Calu3 (cell line): ENCODE data around the gene HECTD1. TPM values are rescaled to one million over a fixed set of nuclear protein-coding genes. Genes with fewer than 3 reads are reported as not detected.
A peak's percentile ranks its signal among the peaks of the same experiment; 100 is the strongest.
"Not testable (repeated sequence)": the region's sequence is repeated elsewhere in the genome, so short reads cannot be mapped to it uniquely, and the experiment has no call there.

ENCODE experiments used
- Bru-seq: library from RNA; stranded (reverse); fragments of 400-500 nt; gene quantifications from one replicate; lab custom pipeline; 2021; lab: Mats Ljungman, UMichigan
- BruChase-seq, 2 experiments: library from RNA; stranded (reverse); fragments of 400-500 nt; gene quantifications; one replicate each; lab custom pipeline; 2021; lab: Mats Ljungman, UMichigan
- BruUV-seq: library from RNA; stranded (reverse); fragments of 400-500 nt; replicated peaks from 2 replicates; lab custom pipeline; 2021; lab: Mats Ljungman, UMichigan
- CTCF ChIA-PET: fragments of 300-600 bp; sonication (Branson Sonifier 250); formaldehyde crosslinking; loops from one replicate; lab custom pipeline; 2022; ENCODE audit warnings: antibody characterized with exemption; lab: Charles Lee
- DNase-seq: peaks from one replicate; pipeline ENCODE4 v3.0.0; 2022
- H3K27ac Mint-ChIP-seq: one replicate; pipeline ENCODE4 v1.8.0; 2022; ENCODE audit warnings: mixed read lengths; ENCODE audit not compliant: unreplicated experiment
- H3K27me3 Mint-ChIP-seq: one replicate; pipeline ENCODE4 v1.8.0; 2022; ENCODE audit warnings: mixed read lengths; ENCODE audit not compliant: unreplicated experiment
- H3K36me3 Mint-ChIP-seq: one replicate; pipeline ENCODE4 v1.8.0; 2022; ENCODE audit warnings: mild to moderate bottlenecking, moderate library complexity, mixed read lengths; ENCODE audit not compliant: insufficient read depth, unreplicated experiment
- H3K4me1 Mint-ChIP-seq: one replicate; pipeline ENCODE4 v1.8.0; 2022; ENCODE audit warnings: mild to moderate bottlenecking, low read depth, mixed read lengths; ENCODE audit not compliant: unreplicated experiment
- H3K4me3 Mint-ChIP-seq: one replicate; pipeline ENCODE4 v1.8.0; 2022; ENCODE audit warnings: mild to moderate bottlenecking, low read depth, moderate library complexity, mixed read lengths; ENCODE audit not compliant: unreplicated experiment
- H3K9me3 Mint-ChIP-seq: one replicate; pipeline ENCODE4 v1.8.0; 2022; ENCODE audit warnings: low read depth, mixed read lengths; ENCODE audit not compliant: unreplicated experiment
- intact Hi-C: fragments of 100-400 bp; cut with micrococcal nuclease; formaldehyde crosslinking; loops from one replicate; pipeline ENCODE4 v1.10.0; 2022; ENCODE audit not compliant: unreplicated experiment
- long read RNA-seq: library from polyadenylated mRNA; stranded (forward); transcript quantifications from one replicate; pipeline ENCODE4 v2.0.0, GENCODE V29; 2022
- total RNA-seq: library from RNA; stranded (reverse); gene quantifications from 2 replicates; pipeline ENCODE4 v1.2.3, GENCODE V29; 2022
- TF ChIP-seq, protein P1 (sequence below): fragments of 200-600 bp; IDR thresholded peaks from one replicate; pipeline ENCODE4 v1.8.0; 2022; ENCODE audit warnings: antibody characterized with exemption; ENCODE audit not compliant: unreplicated experiment

HECTD1 gene
- total RNA-seq, result 98.6 and 105 TPM in 2 replicates
- percentile 91 among the genes with signal in this experiment for Bru-seq, nascent RNA
- percentile 90 among the genes with signal in this experiment for BruChase-seq, experiment 1, labeled RNA remaining after a 6-hour chase
- percentile 88 among the genes with signal in this experiment for BruChase-seq, experiment 2, labeled RNA remaining after a 2-hour chase
- long read RNA-seq, partial matches to known transcripts, result 5 of 12 reads
- long read RNA-seq, other reads (novel, unspliced or antisense), result 7 of 12 reads

- intact Hi-C loops, result loop anchor here (2.0 to 10.0 kb wide), 3 partner anchors 55 to 149 kb away; no protein-coding TSS in a partner anchor
- Mint-ChIP-seq H3K4me1 (peaks cover 18% of the 10 kb centered on the region), H3K4me3 (peak within 1 kb of the TSS; percentile 81), H3K9me3 (no peaks in the 10 kb centered on the region), H3K27me3 (no peaks in the 10 kb centered on the region), H3K36me3 (peaks cover 49% of the 10 kb centered on the region), H3K27ac (peak within 1 kb of the TSS; percentile 96)
- TSS peak; percentile 94 for BruUV-seq
- TF ChIP-seq, protein P1, sequence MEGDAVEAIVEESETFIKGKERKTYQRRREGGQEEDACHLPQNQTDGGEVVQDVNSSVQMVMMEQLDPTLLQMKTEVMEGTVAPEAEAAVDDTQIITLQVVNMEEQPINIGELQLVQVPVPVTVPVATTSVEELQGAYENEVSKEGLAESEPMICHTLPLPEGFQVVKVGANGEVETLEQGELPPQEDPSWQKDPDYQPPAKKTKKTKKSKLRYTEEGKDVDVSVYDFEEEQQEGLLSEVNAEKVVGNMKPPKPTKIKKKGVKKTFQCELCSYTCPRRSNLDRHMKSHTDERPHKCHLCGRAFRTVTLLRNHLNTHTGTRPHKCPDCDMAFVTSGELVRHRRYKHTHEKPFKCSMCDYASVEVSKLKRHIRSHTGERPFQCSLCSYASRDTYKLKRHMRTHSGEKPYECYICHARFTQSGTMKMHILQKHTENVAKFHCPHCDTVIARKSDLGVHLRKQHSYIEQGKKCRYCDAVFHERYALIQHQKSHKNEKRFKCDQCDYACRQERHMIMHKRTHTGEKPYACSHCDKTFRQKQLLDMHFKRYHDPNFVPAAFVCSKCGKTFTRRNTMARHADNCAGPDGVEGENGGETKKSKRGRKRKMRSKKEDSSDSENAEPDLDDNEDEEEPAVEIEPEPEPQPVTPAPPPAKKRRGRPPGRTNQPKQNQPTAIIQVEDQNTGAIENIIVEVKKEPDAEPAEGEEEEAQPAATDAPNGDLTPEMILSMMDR, result peak; percentile 82
- DNase-seq, result peak; percentile 94
- CTCF ChIA-PET, result interaction anchor here (0.6 to 2.2 kb wide), 11 partner anchors 13 to 224 kb away, joined by 3 to 10 read pairs (median 3); no protein-coding TSS in a partner anchor
These were observed at the start of gene HECTD1 for GRCh38 chr14:31207755-31208545. Gene HECTD1 (minus strand): TSS chr14:31207793. CDS start chr14:31205936, 1,857 bp downstream.

- Mint-ChIP-seq H3K36me3 (peaks cover 8% of the 10 kb centered on the region), H3K4me3 (no peak overlapping the region), H3K27me3 (no peaks in the 10 kb centered on the region), H3K4me1 (peaks cover 8% of the 10 kb centered on the region), H3K27ac (no peak overlapping the region), H3K9me3 (no peaks in the 10 kb centered on the region)
- DNase-seq, result no peak
- TF ChIP-seq, protein P1, result no peak
- BruUV-seq, result no TSS peak
- CTCF ChIA-PET, result no interaction called here
- intact Hi-C loops, result no loop called here
These were observed 49.6 kb upstream of the HECTD1 start for GRCh38 chr14:31257244-31257553.

- no TSS peak for BruUV-seq
- CTCF ChIA-PET, result no interaction called here
- no peaks in the 10 kb centered on the region for H3K9me3 Mint-ChIP-seq
- TF ChIP-seq, protein P1, result no peak
- H3K36me3 Mint-ChIP-seq, result peaks cover 4% of the 10 kb centered on the region
- intact Hi-C loops, result no loop called here
- no peak overlapping the region for H3K4me3 Mint-ChIP-seq
- DNase-seq, result no peak
- H3K4me1 Mint-ChIP-seq, result peaks cover 11% of the 10 kb centered on the region
- no peaks in the 10 kb centered on the region for H3K27me3 Mint-ChIP-seq
- H3K27ac Mint-ChIP-seq, result no peak overlapping the region
These were observed 49.1 kb upstream of the HECTD1 start for GRCh38 chr14:31256534-31257243.

DNA sequence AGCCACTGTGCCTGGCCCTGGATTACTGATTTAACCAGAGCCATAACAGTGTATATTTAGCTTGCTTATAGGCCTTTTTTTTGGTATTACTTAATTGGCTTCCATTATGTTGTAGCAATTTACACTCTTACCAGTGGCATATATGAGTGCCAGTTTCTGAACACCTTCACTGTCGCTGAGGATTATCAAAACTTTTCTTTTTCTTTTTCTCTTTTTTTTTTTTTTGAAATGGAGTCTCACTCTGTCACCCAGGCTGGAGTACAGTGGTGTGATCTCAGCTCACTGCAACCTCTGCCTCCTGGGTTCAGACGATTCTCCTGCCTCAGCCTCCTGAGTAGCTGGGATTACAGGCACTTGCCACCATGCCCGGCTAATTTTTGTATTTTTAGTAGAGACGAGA, 48.3 kb upstream of the HECTD1 start:
- H3K36me3 Mint-ChIP-seq, H3K27ac Mint-ChIP-seq, DNase-seq, H3K4me3 Mint-ChIP-seq, intact Hi-C loops, BruUV-seq, H3K9me3 Mint-ChIP-seq, CTCF ChIA-PET, H3K27me3 Mint-ChIP-seq: not testable (repeated sequence)
- H3K4me1 Mint-ChIP-seq, result peaks cover 19% of the 10 kb centered on the region
